HEK293 (cell line): Measurements from ENCODE around the gene XBP1.

Experiments
- CTCF ChIA-PET: fragments of 350-600 bp; formaldehyde crosslinking; extraction: SDS; loops from one replicate; lab custom pipeline; 2021; ENCODE audit warnings: antibody characterized with exemption; lab: Yijun Ruan, JAX
- POLR2A ChIA-PET: fragments of 300-600 bp; formaldehyde crosslinking; extraction: SDS; loops from one replicate; lab custom pipeline; 2020; ENCODE audit warnings: antibody characterized with exemption, inconsistent platforms; lab: Yijun Ruan, JAX
- H3K27ac ChIP-seq: fragments of 200-500 bp; sonication (Bioruptor generic); 2 replicates; pipeline ENCODE4 v1.5.1; 2014; ENCODE audit warnings: low read depth, low read length, control low read depth, inconsistent platforms; ENCODE audit errors: extremely low read depth
- H3K36me3 ChIP-seq, 2 experiments: fragments of 200-500 bp in 1 of 2; sonication (Bioruptor generic) in 1 of 2; 1 replicate in 1 of 2; 2 replicates in 1 of 2; pipeline ENCODE4 v1.5.1; 2014 to 2017; ENCODE audit warnings: inconsistent platforms in 2 of 2, low read length in 2 of 2; ENCODE audit not compliant: control insufficient read depth in 2 of 2, insufficient read depth in 1 of 2
- H3K4me1 ChIP-seq: fragments of 200-500 bp; sonication (Bioruptor generic); 2 replicates; pipeline ENCODE4 v1.5.1; 2014; ENCODE audit warnings: mild to moderate bottlenecking, low read length, inconsistent platforms; ENCODE audit not compliant: control insufficient read depth, insufficient read depth
- H3K4me3 ChIP-seq: 2 replicates; pipeline ENCODE4 v1.5.1; 2011; ENCODE audit warnings: low read depth, mild to moderate bottlenecking, control low read depth, low read length, moderate library complexity
- H3K9me3 ChIP-seq: fragments of 200-500 bp; sonication (Bioruptor generic); 2 replicates; pipeline ENCODE4 v1.5.1; 2014; ENCODE audit warnings: low read depth, low read length, inconsistent platforms; ENCODE audit not compliant: control insufficient read depth, insufficient read depth
- EGR2 ChIP-seq: fragments of 450-650 bp; formaldehyde crosslinking; IDR thresholded peaks from 2 replicates; pipeline ENCODE4 v1.5.1; 2016; ENCODE audit warnings: low read depth, missing biosample characterization, missing genetic modification characterization
- SETDB1 ChIP-seq: IDR thresholded peaks from one replicate; pipeline ENCODE4 v1.6.1; 2017; ENCODE audit warnings: mild to moderate bottlenecking, low read length, moderate library complexity, mixed read lengths; ENCODE audit not compliant: insufficient read length
- SP2 ChIP-seq: fragments of 450-650 bp; formaldehyde crosslinking; IDR thresholded peaks from 2 replicates; pipeline ENCODE4 v1.5.1; 2016; ENCODE audit warnings: missing biosample characterization, missing genetic modification characterization
- ZFP3 ChIP-seq: fragments of 450-650 bp; formaldehyde crosslinking; IDR thresholded peaks from 2 replicates; pipeline ENCODE4 v1.5.1; 2016; ENCODE audit warnings: low read depth, missing biosample characterization, missing genetic modification characterization
- ZNF121 ChIP-seq: fragments of 450-650 bp; formaldehyde crosslinking; IDR thresholded peaks from 2 replicates; pipeline ENCODE4 v1.5.1; 2016; ENCODE audit warnings: missing biosample characterization, missing genetic modification characterization
- ZNF140 ChIP-seq: fragments of 450-650 bp; formaldehyde crosslinking; IDR thresholded peaks from 2 replicates; pipeline ENCODE4 v1.5.1; 2016; ENCODE audit warnings: missing biosample characterization, missing genetic modification characterization
- ZNF169 ChIP-seq: fragments of 450-650 bp; formaldehyde crosslinking; IDR thresholded peaks from 2 replicates; pipeline ENCODE4 v1.5.1; 2016; ENCODE audit warnings: missing biosample characterization, missing genetic modification characterization
- ZNF214 ChIP-seq: fragments of 450-650 bp; formaldehyde crosslinking; IDR thresholded peaks from 2 replicates; pipeline ENCODE4 v1.5.1; 2017; ENCODE audit warnings: missing biosample characterization, mild to moderate bottlenecking, missing genetic modification characterization, borderline replicate concordance
- ZNF37A ChIP-seq: fragments of 450-650 bp; IDR thresholded peaks from 2 replicates; pipeline ENCODE4 v1.5.1; 2018; ENCODE audit warnings: missing biosample characterization, missing genetic modification characterization
- ZNF48 ChIP-seq: fragments of 450-650 bp; formaldehyde crosslinking; IDR thresholded peaks from 2 replicates; pipeline ENCODE4 v1.5.1; 2016; ENCODE audit warnings: missing biosample characterization, missing genetic modification characterization
- ZNF529 ChIP-seq: fragments of 450-650 bp; formaldehyde crosslinking; IDR thresholded peaks from 2 replicates; pipeline ENCODE4 v1.5.1; 2017; ENCODE audit warnings: missing genetic modification characterization, missing biosample characterization; ENCODE audit not compliant: insufficient replicate concordance
- ZNF600 ChIP-seq: fragments of 450-650 bp; formaldehyde crosslinking; IDR thresholded peaks from 2 replicates; pipeline ENCODE4 v1.5.1; 2016; ENCODE audit warnings: missing biosample characterization, missing genetic modification characterization
- ZNF701 ChIP-seq: fragments of 450-650 bp; formaldehyde crosslinking; IDR thresholded peaks from 2 replicates; pipeline ENCODE4 v1.5.1; 2016; ENCODE audit warnings: missing biosample characterization, missing genetic modification characterization
- ZNF777 ChIP-seq: fragments of 450-650 bp; formaldehyde crosslinking; IDR thresholded peaks from 2 replicates; pipeline ENCODE4 v1.5.1; 2017; ENCODE audit warnings: missing biosample characterization, missing genetic modification characterization, borderline replicate concordance
- TF ChIP-seq, protein P1 (sequence below): fragments of 450-650 bp; formaldehyde crosslinking; IDR thresholded peaks from 2 replicates; pipeline ENCODE4 v1.5.1; 2016; ENCODE audit warnings: missing biosample characterization, missing genetic modification characterization
- TF ChIP-seq, protein P2 (sequence below): fragments of 450-650 bp; formaldehyde crosslinking; IDR thresholded peaks from 2 replicates; pipeline ENCODE4 v1.5.1; 2017; ENCODE audit warnings: missing biosample characterization, missing genetic modification characterization
- TF ChIP-seq, protein P3 (sequence below): fragments of 450-650 bp; formaldehyde crosslinking; IDR thresholded peaks from 2 replicates; pipeline ENCODE4 v1.5.1; 2016; ENCODE audit warnings: missing biosample characterization, missing genetic modification characterization
- TF ChIP-seq, protein P4 (sequence below): fragments of 450-650 bp; formaldehyde crosslinking; IDR thresholded peaks from 2 replicates; pipeline ENCODE4 v1.5.1; 2016; ENCODE audit warnings: missing biosample characterization, missing genetic modification characterization, low read depth
- TF ChIP-seq, protein P5 (sequence below): fragments of 450-650 bp; formaldehyde crosslinking; IDR thresholded peaks from 2 replicates; pipeline ENCODE4 v1.5.1; 2017; ENCODE audit warnings: missing biosample characterization, missing genetic modification characterization
- TF ChIP-seq, protein P6 (sequence below): fragments of 450-650 bp; formaldehyde crosslinking; IDR thresholded peaks from 2 replicates; pipeline ENCODE4 v1.5.1; 2016; ENCODE audit warnings: missing biosample characterization, missing genetic modification characterization

The XBP1 gene

DNA sequence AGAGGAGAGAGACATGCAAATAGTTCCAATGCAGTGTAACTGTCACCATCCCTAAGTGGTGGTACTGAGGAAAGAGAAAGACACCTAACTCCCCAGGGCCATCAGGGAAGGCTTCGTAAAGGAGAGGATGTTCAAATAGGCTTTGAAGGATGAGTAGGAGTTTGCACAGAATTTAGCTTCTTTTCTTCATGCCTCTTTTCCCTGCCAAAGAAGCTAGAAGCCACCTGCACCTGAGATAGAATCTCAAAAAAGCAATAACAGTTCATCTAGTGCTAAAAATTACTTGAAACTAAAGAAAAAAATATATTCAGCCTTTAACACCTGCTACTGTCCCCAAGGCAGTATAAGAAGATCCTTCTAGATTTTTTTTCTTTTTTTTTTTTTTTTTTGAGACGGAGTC is 16.7 kb upstream of the XBP1 start:
- Histone ChIP-seq H3K36me3 (no peaks in the 10 kb centered on the region), H3K4me3 (no peak overlapping the region), H3K27ac (no peak overlapping the region), H3K9me3 (no peaks in the 10 kb centered on the region), H3K4me1 (no peaks in the 10 kb centered on the region)
- ChIA-PET CTCF (interaction anchor here (0.6 to 3.8 kb wide), 4 partner anchors 12 to 347 kb away, joined by 3 to 23 read pairs (median 4); no protein-coding TSS in a partner anchor), POLR2A (interaction anchor here (2.4 kb wide), 1 partner anchor 17 kb away, joined by 6 read pairs; the partner anchor contains the start of gene XBP1)
- TF ChIP-seq ZNF600 (tag by site-specific recombination) (no peak), ZFP3 (tag by site-specific recombination) (peak; percentile 77)

DNA sequence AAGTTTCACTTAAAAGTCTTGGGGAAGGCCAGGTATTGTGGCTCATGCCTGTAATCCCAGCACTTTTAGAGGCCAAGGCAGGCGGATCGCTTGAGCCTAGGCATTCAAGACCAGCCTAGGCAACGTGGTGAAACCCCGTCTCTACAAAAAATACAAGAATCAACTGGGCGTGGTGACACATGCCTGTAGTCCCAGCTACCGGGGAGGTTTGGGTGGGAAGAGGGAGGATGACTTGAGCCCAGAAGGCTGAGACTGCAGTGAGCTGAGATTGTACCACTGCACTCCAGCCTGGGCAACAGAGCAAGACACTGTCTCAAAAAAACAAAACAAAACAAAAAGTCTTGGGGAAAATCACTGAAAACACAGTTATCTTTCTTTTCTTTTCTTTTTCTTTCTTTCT is 15.4 kb upstream of the XBP1 start:
- Histone ChIP-seq H3K4me3 (no peak overlapping the region), H3K4me1 (no peaks in the 10 kb centered on the region), H3K27ac (no peak overlapping the region), H3K9me3 (no peaks in the 10 kb centered on the region), H3K36me3 (no peaks in the 10 kb centered on the region)
- CTCF ChIA-PET = interaction anchor here (0.6 to 1.3 kb wide), 2 partner anchors 9 to 94 kb away, joined by 3 to 4 read pairs; no protein-coding TSS in a partner anchor
- TF ChIP-seq SETDB1 = no peak
- TF ChIP-seq, protein P1, sequence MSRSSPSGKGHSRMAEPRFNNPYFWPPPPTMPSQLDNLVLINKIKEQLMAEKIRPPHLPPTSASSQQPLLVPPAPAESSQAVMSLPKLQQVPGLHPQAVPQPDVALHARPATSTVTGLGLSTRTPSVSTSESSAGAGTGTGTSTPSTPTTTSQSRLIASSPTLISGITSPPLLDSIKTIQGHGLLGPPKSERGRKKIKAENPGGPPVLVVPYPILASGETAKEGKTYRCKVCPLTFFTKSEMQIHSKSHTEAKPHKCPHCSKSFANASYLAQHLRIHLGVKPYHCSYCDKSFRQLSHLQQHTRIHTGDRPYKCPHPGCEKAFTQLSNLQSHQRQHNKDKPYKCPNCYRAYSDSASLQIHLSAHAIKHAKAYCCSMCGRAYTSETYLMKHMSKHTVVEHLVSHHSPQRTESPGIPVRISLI (tag by site-specific recombination) = no peak
- POLR2A ChIA-PET = interaction anchor here (0.7 to 2.4 kb wide), 2 partner anchors 15 to 31 kb away, joined by 3 to 6 read pairs; partner anchors contain the start of gene XBP1

DNA sequence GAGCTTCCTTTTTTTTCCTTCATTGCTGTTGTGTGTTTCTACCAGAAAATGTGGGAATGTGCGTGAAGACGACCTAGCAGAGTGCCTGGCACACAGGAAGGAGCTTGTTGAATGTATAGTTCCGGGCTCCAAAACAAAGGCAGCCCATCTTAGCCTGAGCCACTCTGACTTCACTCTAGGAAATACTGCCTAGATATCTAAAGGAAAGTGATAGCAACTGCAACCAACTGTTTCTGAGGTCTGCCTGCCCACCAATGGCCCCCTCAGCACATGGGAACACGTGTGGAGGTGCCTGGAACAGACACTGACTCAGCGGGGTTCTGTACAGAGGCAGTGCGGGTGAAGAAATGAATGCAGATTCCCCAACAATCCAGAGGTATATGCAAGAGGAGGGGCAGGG is 14.7 kb upstream of the XBP1 start:
- Histone ChIP-seq H3K36me3 (no peaks in the 10 kb centered on the region), H3K4me3 (no peak overlapping the region), H3K27ac (no peak overlapping the region), H3K9me3 (no peaks in the 10 kb centered on the region), H3K4me1 (no peaks in the 10 kb centered on the region)
- ChIA-PET POLR2A (interaction anchor here (1.3 to 2.4 kb wide), 3 partner anchors 11 to 15 kb away, joined by 3 to 7 read pairs (median 6); partner anchors contain the start of gene XBP1), CTCF (interaction anchor here (1.3 to 1.9 kb wide), 3 partner anchors 8 to 215 kb away, joined by 3 to 9 read pairs (median 9); no protein-coding TSS in a partner anchor)
- TF ChIP-seq, protein P2, sequence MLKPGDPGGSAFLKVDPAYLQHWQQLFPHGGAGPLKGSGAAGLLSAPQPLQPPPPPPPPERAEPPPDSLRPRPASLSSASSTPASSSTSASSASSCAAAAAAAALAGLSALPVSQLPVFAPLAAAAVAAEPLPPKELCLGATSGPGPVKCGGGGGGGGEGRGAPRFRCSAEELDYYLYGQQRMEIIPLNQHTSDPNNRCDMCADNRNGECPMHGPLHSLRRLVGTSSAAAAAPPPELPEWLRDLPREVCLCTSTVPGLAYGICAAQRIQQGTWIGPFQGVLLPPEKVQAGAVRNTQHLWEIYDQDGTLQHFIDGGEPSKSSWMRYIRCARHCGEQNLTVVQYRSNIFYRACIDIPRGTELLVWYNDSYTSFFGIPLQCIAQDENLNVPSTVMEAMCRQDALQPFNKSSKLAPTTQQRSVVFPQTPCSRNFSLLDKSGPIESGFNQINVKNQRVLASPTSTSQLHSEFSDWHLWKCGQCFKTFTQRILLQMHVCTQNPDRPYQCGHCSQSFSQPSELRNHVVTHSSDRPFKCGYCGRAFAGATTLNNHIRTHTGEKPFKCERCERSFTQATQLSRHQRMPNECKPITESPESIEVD (tag by site-specific recombination) = no peak
- TF ChIP-seq ZNF701 (tag by site-specific recombination) = no peak
- no peak for TF ChIP-seq ZNF121 (tag by site-specific recombination)
- no peak for TF ChIP-seq ZNF37A
- TF ChIP-seq ZNF140 (tag by site-specific recombination) = no peak
- no peak for TF ChIP-seq ZNF169 (tag by site-specific recombination)
- TF ChIP-seq, protein P3, sequence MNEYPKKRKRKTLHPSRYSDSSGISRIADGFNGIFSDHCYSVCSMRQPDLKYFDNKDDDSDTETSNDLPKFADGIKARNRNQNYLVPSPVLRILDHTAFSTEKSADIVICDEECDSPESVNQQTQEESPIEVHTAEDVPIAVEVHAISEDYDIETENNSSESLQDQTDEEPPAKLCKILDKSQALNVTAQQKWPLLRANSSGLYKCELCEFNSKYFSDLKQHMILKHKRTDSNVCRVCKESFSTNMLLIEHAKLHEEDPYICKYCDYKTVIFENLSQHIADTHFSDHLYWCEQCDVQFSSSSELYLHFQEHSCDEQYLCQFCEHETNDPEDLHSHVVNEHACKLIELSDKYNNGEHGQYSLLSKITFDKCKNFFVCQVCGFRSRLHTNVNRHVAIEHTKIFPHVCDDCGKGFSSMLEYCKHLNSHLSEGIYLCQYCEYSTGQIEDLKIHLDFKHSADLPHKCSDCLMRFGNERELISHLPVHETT (tag by site-specific recombination) = no peak
- TF ChIP-seq ZNF48 (tag by site-specific recombination) = no peak
- TF ChIP-seq, protein P4, sequence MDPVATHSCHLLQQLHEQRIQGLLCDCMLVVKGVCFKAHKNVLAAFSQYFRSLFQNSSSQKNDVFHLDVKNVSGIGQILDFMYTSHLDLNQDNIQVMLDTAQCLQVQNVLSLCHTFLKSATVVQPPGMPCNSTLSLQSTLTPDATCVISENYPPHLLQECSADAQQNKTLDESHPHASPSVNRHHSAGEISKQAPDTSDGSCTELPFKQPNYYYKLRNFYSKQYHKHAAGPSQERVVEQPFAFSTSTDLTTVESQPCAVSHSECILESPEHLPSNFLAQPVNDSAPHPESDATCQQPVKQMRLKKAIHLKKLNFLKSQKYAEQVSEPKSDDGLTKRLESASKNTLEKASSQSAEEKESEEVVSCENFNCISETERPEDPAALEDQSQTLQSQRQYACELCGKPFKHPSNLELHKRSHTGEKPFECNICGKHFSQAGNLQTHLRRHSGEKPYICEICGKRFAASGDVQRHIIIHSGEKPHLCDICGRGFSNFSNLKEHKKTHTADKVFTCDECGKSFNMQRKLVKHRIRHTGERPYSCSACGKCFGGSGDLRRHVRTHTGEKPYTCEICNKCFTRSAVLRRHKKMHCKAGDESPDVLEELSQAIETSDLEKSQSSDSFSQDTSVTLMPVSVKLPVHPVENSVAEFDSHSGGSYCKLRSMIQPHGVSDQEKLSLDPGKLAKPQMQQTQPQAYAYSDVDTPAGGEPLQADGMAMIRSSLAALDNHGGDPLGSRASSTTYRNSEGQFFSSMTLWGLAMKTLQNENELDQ (tag by site-specific recombination) = no peak
- no peak for TF ChIP-seq EGR2
- no peak for TF ChIP-seq ZNF777
- TF ChIP-seq, protein P5, sequence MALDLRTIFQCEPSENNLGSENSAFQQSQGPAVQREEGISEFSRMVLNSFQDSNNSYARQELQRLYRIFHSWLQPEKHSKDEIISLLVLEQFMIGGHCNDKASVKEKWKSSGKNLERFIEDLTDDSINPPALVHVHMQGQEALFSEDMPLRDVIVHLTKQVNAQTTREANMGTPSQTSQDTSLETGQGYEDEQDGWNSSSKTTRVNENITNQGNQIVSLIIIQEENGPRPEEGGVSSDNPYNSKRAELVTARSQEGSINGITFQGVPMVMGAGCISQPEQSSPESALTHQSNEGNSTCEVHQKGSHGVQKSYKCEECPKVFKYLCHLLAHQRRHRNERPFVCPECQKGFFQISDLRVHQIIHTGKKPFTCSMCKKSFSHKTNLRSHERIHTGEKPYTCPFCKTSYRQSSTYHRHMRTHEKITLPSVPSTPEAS (tag by site-specific recombination) = no peak
- TF ChIP-seq ZNF214 (tag by site-specific recombination) = no peak
- TF ChIP-seq, protein P6, sequence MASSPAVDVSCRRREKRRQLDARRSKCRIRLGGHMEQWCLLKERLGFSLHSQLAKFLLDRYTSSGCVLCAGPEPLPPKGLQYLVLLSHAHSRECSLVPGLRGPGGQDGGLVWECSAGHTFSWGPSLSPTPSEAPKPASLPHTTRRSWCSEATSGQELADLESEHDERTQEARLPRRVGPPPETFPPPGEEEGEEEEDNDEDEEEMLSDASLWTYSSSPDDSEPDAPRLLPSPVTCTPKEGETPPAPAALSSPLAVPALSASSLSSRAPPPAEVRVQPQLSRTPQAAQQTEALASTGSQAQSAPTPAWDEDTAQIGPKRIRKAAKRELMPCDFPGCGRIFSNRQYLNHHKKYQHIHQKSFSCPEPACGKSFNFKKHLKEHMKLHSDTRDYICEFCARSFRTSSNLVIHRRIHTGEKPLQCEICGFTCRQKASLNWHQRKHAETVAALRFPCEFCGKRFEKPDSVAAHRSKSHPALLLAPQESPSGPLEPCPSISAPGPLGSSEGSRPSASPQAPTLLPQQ (tag by site-specific recombination) = no peak
- TF ChIP-seq ZNF529 (tag by site-specific recombination) = no peak
- TF ChIP-seq SP2 = no peak
